Measurements from ENCODE around the gene ENO1. TPM values are rescaled to one million over a fixed set of nuclear protein-coding genes. Genes with fewer than 3 reads are reported as not detected.

ENO1 gene
- total RNA-seq, 2 donors from 2014 or later: 570 to 767 TPM

- no peak for ATAC-seq (ENCODE audit: insufficient number of reproducible peaks, low FRiP score, low read depth)
- no peaks in the 10 kb centered on the region for H3K27me3 ChIP-seq (replicated peaks; ENCODE audit: insufficient read depth)
- no peak for DNase-seq (ENCODE audit: low spot score)
- H3K36me3 ChIP-seq: no peaks in the 10 kb centered on the region
- no peak for TF ChIP-seq CTCF (IDR thresholded peaks at IDR 0.05)
- H3K4me3 ChIP-seq: no peak overlapping the region
- peaks cover 5 to 18% of the 10 kb centered on the region in 2 donors for H3K4me1 ChIP-seq (ENCODE audit: control insufficient read depth in 1 of 2, low read depth in 2 of 2)
- H3K27ac ChIP-seq: no peak overlapping the region
- no peaks in the 10 kb centered on the region for H3K9me3 ChIP-seq
These were observed 31.8 kb upstream of the ENO1 start for GRCh38 chr1:8910331-8910730.

GRCh38 chr1:8908388-8909151 is 30.1 kb upstream of the ENO1 start:
- ATAC-seq (ENCODE audit: insufficient number of reproducible peaks, low FRiP score, low read depth): no peak
- H3K27me3 ChIP-seq (replicated peaks; ENCODE audit: insufficient read depth): no peaks in the 10 kb centered on the region
- peak overlapping the region in 1 of 2 donors; percentile 62 for H3K27ac ChIP-seq
- no peak overlapping the region for H3K4me3 ChIP-seq
- no peaks in the 10 kb centered on the region for H3K36me3 ChIP-seq
- no peaks in the 10 kb centered on the region for H3K9me3 ChIP-seq
- no peak for DNase-seq (ENCODE audit: low spot score)
- peaks cover 17 to 33% of the 10 kb centered on the region in 2 donors for H3K4me1 ChIP-seq (ENCODE audit: control insufficient read depth in 1 of 2, low read depth in 2 of 2)
- TF ChIP-seq CTCF (IDR thresholded peaks at IDR 0.05): no peak

GRCh38 chr1:8905582-8906191 is 27.2 kb upstream of the ENO1 start:
- H3K9me3 ChIP-seq: no peaks in the 10 kb centered on the region
- H3K4me3 ChIP-seq: no peak overlapping the region
- peaks cover 26 to 46% of the 10 kb centered on the region in 2 donors for H3K4me1 ChIP-seq (ENCODE audit: control insufficient read depth in 1 of 2, low read depth in 2 of 2)
- no peak for TF ChIP-seq CTCF (IDR thresholded peaks at IDR 0.05)
- no peaks in the 10 kb centered on the region for H3K27me3 ChIP-seq (replicated peaks; ENCODE audit: insufficient read depth)
- H3K27ac ChIP-seq: peak overlapping the region; percentile 83 to 91
- ATAC-seq (ENCODE audit: insufficient number of reproducible peaks, low FRiP score, low read depth) (peak; percentile 68), DNase-seq (ENCODE audit: low spot score) (no peak)
- H3K36me3 ChIP-seq: no peaks in the 10 kb centered on the region

DNA sequence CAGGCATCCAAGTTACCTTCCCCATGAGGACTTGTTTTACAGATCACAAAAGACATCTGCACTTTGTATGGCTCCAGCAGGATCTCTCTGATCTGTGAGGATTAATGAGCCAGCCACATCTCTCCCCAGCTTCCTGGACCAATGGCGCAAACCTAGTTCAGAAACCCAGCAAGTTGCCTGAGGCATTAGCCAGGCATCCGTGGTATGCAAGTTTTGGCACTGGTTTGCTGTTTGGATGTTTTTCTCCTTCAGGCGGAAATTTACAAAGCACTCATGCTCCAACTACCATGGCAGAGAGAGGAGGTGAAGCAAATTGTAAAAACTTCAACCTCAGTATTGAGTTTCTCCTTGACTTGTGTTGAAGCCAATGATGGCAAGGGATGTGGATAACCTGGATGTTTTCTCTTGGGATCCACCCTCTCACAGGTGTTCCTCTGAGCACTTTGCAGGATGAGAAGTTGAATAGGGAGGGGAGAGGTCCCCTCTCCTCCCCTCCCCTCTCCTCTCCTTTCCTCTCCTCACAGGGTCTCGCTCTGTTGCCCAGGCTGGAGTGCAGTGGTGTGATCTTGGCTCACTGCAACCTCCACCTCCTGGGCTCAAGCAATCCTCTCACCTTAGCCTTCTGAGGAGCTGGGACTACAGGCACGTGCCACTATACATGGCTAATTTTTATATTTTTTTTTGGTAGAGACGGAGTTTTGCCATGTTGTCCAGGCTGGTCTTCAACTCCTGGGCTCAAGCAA is 25.6 kb upstream of the ENO1 start:
- peak overlapping the region; percentile 83 to 91 for H3K27ac ChIP-seq
- no peaks in the 10 kb centered on the region for H3K27me3 ChIP-seq (replicated peaks; ENCODE audit: insufficient read depth)
- no peaks in the 10 kb centered on the region for H3K36me3 ChIP-seq
- DNase-seq (ENCODE audit: low spot score): no peak
- peak; percentile 67 for ATAC-seq (ENCODE audit: insufficient number of reproducible peaks, low FRiP score, low read depth)
- no peak for TF ChIP-seq CTCF (IDR thresholded peaks at IDR 0.05)
- no peak overlapping the region for H3K4me3 ChIP-seq
- no peaks in the 10 kb centered on the region for H3K9me3 ChIP-seq
- H3K4me1 ChIP-seq (ENCODE audit: control insufficient read depth in 1 of 2, low read depth in 2 of 2): peaks cover 31 to 53% of the 10 kb centered on the region in 2 donors

DNA sequence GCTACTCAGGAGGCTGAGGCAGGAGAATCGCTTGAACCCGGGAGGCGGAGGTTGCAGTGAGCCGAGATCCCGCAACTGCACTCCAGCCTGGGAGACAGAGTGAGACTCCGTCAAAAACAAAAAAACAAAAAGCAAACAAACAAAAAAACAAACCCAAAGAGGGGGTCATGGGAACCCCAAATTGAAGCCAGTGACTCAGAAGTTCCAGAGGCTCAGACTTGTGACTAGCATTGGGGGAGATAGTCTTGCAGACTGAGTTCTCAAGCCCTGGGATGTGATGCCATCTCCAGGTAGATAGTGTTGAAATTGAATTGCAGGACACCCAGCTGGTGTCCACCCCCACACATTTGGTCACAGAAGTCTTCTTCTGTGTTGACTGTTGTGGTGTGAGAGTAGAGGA is 24.9 kb upstream of the ENO1 start:
- H3K27me3 ChIP-seq (replicated peaks; ENCODE audit: insufficient read depth): no peaks in the 10 kb centered on the region
- DNase-seq (ENCODE audit: low spot score) (no peak), ATAC-seq (ENCODE audit: insufficient number of reproducible peaks, low FRiP score, low read depth) (no peak)
- H3K36me3 ChIP-seq: no peaks in the 10 kb centered on the region
- no peaks in the 10 kb centered on the region for H3K9me3 ChIP-seq
- no peak for TF ChIP-seq CTCF (IDR thresholded peaks at IDR 0.05)
- peak overlapping the region; percentile 83 to 91 for H3K27ac ChIP-seq
- peaks cover 31 to 53% of the 10 kb centered on the region in 2 donors for H3K4me1 ChIP-seq (ENCODE audit: control insufficient read depth in 1 of 2, low read depth in 2 of 2)
- H3K4me3 ChIP-seq: no peak overlapping the region
